Esophagus mucosa (tissue), 1 donor: ENCODE measurements around the gene SAFB2. TPM values are rescaled to one million over a fixed set of nuclear protein-coding genes. Genes with fewer than 3 reads are reported as not detected.

Experiments used
- ATAC-seq: fragments of 200-7000 bp; cut with Tn5 transposase; one replicate; pipeline ENCODE4 v1.9.1; 2020
- total RNA-seq: library from RNA; stranded (reverse); gene quantifications from one replicate; pipeline ENCODE4 v1.2.4, GENCODE V29; 2023
- donor health status: DM: yes; HTN: yes; CAD: no.

The SAFB2 gene
- total RNA-seq, 1 donor from 2014 or later, result 30.0 TPM

DNA sequence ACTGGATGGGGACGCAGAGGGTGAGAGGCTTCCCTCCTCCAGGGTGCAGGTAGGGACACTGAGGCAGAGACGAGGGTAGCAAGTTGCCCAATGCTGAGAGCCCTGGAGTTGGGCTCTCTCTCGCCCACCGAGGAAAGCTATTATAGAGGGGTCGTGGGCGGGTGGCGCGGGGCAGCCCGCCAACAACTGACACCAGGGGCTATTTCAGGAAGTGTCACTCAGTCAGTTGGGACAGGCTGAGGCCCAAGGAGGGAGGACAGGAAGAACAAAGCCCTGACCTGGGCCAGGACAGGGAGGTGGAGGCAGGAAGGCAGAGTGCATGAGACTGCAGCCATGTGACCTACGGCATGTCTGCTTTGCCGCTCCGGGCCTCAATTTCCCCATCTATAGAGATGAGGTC is 84.7 kb downstream of the SAFB2 start:
- ATAC-seq, result no peak

Other genes with a start within 250 kb of the SAFB2 start
- not detected for gene ZNRF4, start 167.4 kb downstream of the SAFB2 start, total RNA-seq
- gene TINCR, start 54.8 kb downstream of the SAFB2 start, total RNA-seq, result 29.7 TPM
- 35.5 TPM for gene SAFB, start 307 bp upstream of the SAFB2 start, total RNA-seq
- gene MICOS13, start 57.7 kb upstream of the SAFB2 start, total RNA-seq, result 59.1 TPM
- 1.1 TPM for gene HSD11B1L, start 58.3 kb upstream of the SAFB2 start, total RNA-seq
- 1,080 TPM for gene RPL36, start 67.5 kb upstream of the SAFB2 start, total RNA-seq
- 47.1 TPM for gene LONP1, start 97.4 kb upstream of the SAFB2 start, total RNA-seq
- not detected for gene CATSPERD, start 97.9 kb upstream of the SAFB2 start, total RNA-seq
- gene PRR22, start 162.0 kb upstream of the SAFB2 start, total RNA-seq, result 1.8 TPM
- gene DUS3L, start 168.4 kb upstream of the SAFB2 start, total RNA-seq, result 24.2 TPM
- gene NRTN, start 182.3 kb upstream of the SAFB2 start, total RNA-seq, result 2.7 TPM
- gene FUT6, start 216.9 kb upstream of the SAFB2 start, total RNA-seq, result 56.9 TPM
- 104 TPM for gene FUT3, start 228.7 kb upstream of the SAFB2 start, total RNA-seq
- not detected for gene FUT5, start 247.8 kb upstream of the SAFB2 start, total RNA-seq